ENCODE results near the gene RWDD2A. TPM values are rescaled to one million over a fixed set of nuclear protein-coding genes. Genes with fewer than 3 reads are reported as not detected.

The RWDD2A gene
- total and polyA plus RNA-seq, 2 donors, result 1.8 to 4.3 TPM

Other genes with a start within 250 kb of the RWDD2A start
- 7.0 TPM for gene UBE3D, start 127.5 kb upstream of the RWDD2A start, total RNA-seq
- 8.2 TPM for gene UBE3D, start 127.5 kb upstream of the RWDD2A start, polyA plus RNA-seq
- 28.8 TPM for gene DOP1A, start 125.7 kb upstream of the RWDD2A start, total RNA-seq
- 13.8 TPM for gene DOP1A, start 125.7 kb upstream of the RWDD2A start, polyA plus RNA-seq
- 13.6 TPM for gene PGM3, start 92 bp upstream of the RWDD2A start, total RNA-seq
- 10.5 TPM for gene PGM3, start 92 bp upstream of the RWDD2A start, polyA plus RNA-seq
- 2.1 TPM for gene ME1, start 237.7 kb downstream of the RWDD2A start, total RNA-seq
- gene ME1, start 237.7 kb downstream of the RWDD2A start, polyA plus RNA-seq, result 8.1 TPM

All from thymus (tissue), 2 donors.